Measurements from ENCODE around the gene FAM20A. TPM values are rescaled to one million over a fixed set of nuclear protein-coding genes. Genes with fewer than 3 reads are reported as not detected.
A peak's percentile ranks its signal among the peaks of the same experiment; 100 is the strongest.
"Not testable (repeated sequence)": the region's sequence is repeated elsewhere in the genome, so short reads cannot be mapped to it uniquely, and the experiment has no call there.

FAM20A gene
- total RNA-seq, 6 experiments from 2014 or later: not detected

DNA sequence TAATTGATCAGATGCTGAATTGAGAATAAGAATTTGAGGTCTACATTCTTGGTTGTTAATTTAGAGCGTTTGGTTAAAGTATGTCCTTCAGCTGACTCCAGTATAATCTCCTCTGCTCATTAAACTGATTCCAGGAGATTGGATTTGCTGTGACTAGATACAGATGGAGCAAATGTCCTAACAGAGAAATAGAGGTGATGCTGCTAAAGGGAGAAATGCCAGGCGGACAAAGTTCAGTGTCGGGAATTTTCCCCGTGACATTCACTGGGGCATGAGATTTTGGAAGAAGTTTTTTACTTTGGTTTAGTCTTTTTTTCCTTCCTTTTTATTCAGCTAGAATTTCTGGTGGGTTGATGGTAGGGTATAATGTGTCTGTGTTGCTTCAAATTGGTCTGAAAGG, 69.9 kb downstream of the FAM20A start:
- peaks cover 53% of the 10 kb centered on the region for H3K36me3 Mint-ChIP-seq (ENCODE audit: low read depth)
- DNase-seq: no peak

DNA sequence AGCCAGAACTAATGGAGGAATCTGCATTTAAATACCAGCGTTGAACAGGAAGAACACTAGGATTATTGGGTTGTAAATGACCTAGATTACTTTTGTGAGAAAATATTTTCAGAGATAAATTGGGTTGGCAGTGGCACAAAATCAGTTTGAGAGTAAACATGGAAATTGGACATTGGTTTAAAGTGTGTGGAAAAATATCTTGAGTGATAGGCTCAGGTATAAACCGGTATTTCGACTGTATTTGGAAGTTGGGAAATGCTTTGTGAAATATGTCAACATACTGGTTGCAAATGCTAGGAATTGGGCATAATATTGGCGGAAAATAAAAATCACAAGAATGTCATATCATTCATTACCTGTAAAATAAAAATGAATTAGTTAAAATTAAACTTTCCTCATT, 73.9 kb downstream of the FAM20A start:
- Mint-ChIP-seq H3K36me3 (ENCODE audit: low read depth) (peaks cover 60% of the 10 kb centered on the region), H3K4me1 (ENCODE audit: low read depth) (peaks cover 4% of the 10 kb centered on the region; the same call in 1 of the 2 replicates), H3K27ac (no peak overlapping the region), H3K27me3 (ENCODE audit: insufficient read depth) (no peaks in the 10 kb centered on the region), H3K9me3 (no peaks in the 10 kb centered on the region), H3K4me3 (no peak overlapping the region)
- TF ChIP-seq, protein P1, sequence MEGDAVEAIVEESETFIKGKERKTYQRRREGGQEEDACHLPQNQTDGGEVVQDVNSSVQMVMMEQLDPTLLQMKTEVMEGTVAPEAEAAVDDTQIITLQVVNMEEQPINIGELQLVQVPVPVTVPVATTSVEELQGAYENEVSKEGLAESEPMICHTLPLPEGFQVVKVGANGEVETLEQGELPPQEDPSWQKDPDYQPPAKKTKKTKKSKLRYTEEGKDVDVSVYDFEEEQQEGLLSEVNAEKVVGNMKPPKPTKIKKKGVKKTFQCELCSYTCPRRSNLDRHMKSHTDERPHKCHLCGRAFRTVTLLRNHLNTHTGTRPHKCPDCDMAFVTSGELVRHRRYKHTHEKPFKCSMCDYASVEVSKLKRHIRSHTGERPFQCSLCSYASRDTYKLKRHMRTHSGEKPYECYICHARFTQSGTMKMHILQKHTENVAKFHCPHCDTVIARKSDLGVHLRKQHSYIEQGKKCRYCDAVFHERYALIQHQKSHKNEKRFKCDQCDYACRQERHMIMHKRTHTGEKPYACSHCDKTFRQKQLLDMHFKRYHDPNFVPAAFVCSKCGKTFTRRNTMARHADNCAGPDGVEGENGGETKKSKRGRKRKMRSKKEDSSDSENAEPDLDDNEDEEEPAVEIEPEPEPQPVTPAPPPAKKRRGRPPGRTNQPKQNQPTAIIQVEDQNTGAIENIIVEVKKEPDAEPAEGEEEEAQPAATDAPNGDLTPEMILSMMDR (IDR thresholded peaks at IDR 0.05): no peak
- no peak for DNase-seq

More for the DNA sequence above, 69.9 kb downstream of the FAM20A start:
- peaks cover 6% of the 10 kb centered on the region; the same call in 1 of the 2 replicates for H3K4me1 Mint-ChIP-seq (ENCODE audit: low read depth)
- TF ChIP-seq, protein P1 (IDR thresholded peaks at IDR 0.05): no peak
- no peaks in the 10 kb centered on the region; the same call in 1 of the 2 replicates for H3K27me3 Mint-ChIP-seq (ENCODE audit: insufficient read depth)
- no peak overlapping the region for H3K4me3 Mint-ChIP-seq
- H3K27ac Mint-ChIP-seq: no peak overlapping the region
- H3K9me3 Mint-ChIP-seq: no peaks in the 10 kb centered on the region

DNA sequence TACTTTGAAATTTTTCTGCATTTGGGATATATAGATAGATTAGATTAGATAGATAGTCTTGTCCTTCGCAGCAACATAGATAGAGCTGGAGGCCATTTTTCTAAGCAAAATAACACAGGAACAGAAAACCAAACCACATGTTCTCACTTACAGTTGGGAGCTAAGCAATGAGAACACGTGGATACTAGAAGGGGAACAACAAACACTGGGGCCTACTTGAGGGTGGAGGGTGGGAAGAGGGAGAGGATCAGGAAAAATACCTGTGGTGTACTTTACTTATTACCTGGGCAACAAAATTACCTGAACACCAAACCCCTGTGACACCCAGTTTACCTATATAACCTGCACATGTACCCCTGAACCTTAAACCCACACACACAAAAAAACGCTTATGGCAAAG, 74.6 kb downstream of the FAM20A start:
- Mint-ChIP-seq H3K9me3 (no peaks in the 10 kb centered on the region), H3K4me3 (no peak overlapping the region), H3K27me3 (ENCODE audit: insufficient read depth) (no peaks in the 10 kb centered on the region), H3K27ac (no peak overlapping the region), H3K4me1 (ENCODE audit: low read depth) (peaks cover 8% of the 10 kb centered on the region; the same call in 1 of the 2 replicates), H3K36me3 (ENCODE audit: low read depth) (peaks cover 63% of the 10 kb centered on the region)
- DNase-seq: no peak
- TF ChIP-seq, protein P1 (IDR thresholded peaks at IDR 0.05): no peak

DNA sequence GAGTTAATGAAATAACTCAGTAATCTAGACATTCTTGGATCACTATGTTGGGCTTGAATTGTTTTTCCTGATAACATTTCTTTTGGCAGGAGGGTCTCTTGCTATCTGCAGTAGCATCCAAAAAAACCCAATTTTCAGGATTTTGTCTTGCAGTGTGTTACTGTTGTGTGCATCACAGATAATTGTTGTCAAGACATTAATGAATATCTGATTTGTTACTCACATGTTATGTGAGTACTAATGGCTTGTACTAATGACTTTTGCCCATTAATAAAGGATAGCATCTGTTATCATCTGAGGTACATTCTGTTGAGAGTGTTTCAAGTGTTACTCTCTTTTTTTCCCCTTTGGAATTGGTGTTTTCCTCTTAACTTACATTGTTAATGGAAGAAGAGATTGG, 78.9 kb downstream of the FAM20A start:
- Mint-ChIP-seq H3K27ac (0 out of 2 replicates have a peak overlapping the region, but pooled peaks have one; percentile 3), H3K27me3 (ENCODE audit: insufficient read depth) (no peaks in the 10 kb centered on the region; the same call in 1 of the 2 replicates), H3K4me3 (no peak overlapping the region), H3K36me3 (ENCODE audit: low read depth) (peaks cover 60% of the 10 kb centered on the region), H3K4me1 (ENCODE audit: low read depth) (peaks cover 30% of the 10 kb centered on the region), H3K9me3 (no peaks in the 10 kb centered on the region)
- DNase-seq: no peak
- TF ChIP-seq, protein P1 (IDR thresholded peaks at IDR 0.05): no peak

DNA sequence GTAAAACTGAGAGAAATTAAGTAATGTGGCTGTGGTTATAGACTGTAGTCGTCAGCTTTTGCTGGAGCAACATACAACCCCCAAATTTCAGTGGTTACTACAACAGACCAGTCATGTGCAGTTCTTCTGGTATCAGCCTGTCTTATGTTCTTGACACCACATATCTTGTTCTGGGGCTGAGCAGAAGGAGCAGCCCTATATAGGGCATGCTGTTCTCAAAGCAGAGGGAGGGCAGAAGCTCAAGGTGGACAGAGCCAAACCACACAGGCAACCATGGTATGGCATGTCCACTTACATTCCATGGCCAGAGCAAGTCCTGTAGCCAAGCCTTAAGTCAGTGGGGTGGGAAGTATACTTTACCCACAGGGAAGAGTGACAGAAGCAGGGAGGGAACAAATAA, 81.3 kb downstream of the FAM20A start:
- Mint-ChIP-seq H3K36me3 (ENCODE audit: low read depth) (peaks cover 68% of the 10 kb centered on the region), H3K4me3 (no peak overlapping the region), H3K27ac (peak overlapping the region; percentile 71), H3K4me1 (ENCODE audit: low read depth) (peaks cover 47% of the 10 kb centered on the region), H3K9me3 (no peaks in the 10 kb centered on the region), H3K27me3 (ENCODE audit: insufficient read depth) (no peaks in the 10 kb centered on the region; the same call in 1 of the 2 replicates)
- TF ChIP-seq, protein P1 (IDR thresholded peaks at IDR 0.05): no peak
- DNase-seq: no peak

DNA sequence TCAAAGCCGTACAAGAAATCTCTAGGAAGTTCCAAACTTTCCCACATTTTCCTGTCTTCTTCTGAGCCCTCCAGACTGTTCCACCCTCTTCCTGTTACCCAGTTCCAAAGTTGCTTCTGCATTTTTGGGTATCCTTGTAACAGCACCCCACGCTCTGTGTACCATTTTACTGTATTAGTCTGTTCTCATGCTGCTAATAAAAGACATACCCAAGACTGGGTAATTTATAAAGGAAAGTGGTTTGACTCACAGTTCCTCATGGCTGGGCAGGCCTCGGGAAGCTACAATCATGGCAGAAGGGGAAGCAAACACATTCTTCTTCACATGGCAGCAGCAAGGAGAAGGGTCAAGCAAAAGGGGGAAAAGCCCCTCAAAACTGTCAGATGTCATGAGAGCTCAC, 82.1 kb downstream of the FAM20A start:
- Mint-ChIP-seq H3K4me1 (ENCODE audit: low read depth) (peaks cover 56% of the 10 kb centered on the region), H3K36me3 (ENCODE audit: low read depth) (peaks cover 60% of the 10 kb centered on the region)
- not testable (repeated sequence) for DNase-seq; H3K27me3 Mint-ChIP-seq (ENCODE audit: insufficient read depth); H3K4me3 Mint-ChIP-seq; H3K9me3 Mint-ChIP-seq; H3K27ac Mint-ChIP-seq

Measured in HFFc6 (cell line).